HepG2 (cell line): ENCODE results near the gene LCAT. TPM values are rescaled to one million over a fixed set of nuclear protein-coding genes. Genes with fewer than 3 reads are reported as not detected.

ENCODE experiments used
- EEA1 ChIP-seq: sonication (generic); formaldehyde crosslinking; IDR thresholded peaks from 2 replicates; pipeline ENCODE4 v1.5.1; 2020; ENCODE audit warnings: mild to moderate bottlenecking, missing genetic modification reagents, borderline replicate concordance
- NR1H2 ChIP-seq: sonication (generic); formaldehyde crosslinking; IDR thresholded peaks from 2 replicates; pipeline ENCODE4 v1.8.1; 2022; ENCODE audit warnings: low read depth, missing genetic modification reagents, borderline replicate concordance
- THAP11 ChIP-seq: IDR thresholded peaks from 2 replicates; pipeline ENCODE4 v1.6.1; 2016; ENCODE audit warnings: missing biosample characterization, missing genetic modification reagents
- ZBTB33 ChIP-seq: sonication (generic); formaldehyde crosslinking; IDR thresholded peaks from 2 replicates; pipeline ENCODE4 v1.4.0; 2020; ENCODE audit warnings: missing genetic modification reagents
- ZBTB7A ChIP-seq: sonication (generic); formaldehyde crosslinking; IDR thresholded peaks from 2 replicates; pipeline ENCODE4 v1.8.0; 2022; ENCODE audit warnings: mild to moderate bottlenecking, missing genetic modification reagents
- ZFP91 ChIP-seq: sonication (generic); formaldehyde crosslinking; IDR thresholded peaks from 2 replicates; pipeline ENCODE4 v1.9.0; 2022; ENCODE audit warnings: missing genetic modification reagents, mild to moderate bottlenecking, borderline replicate concordance
- ZNF891 ChIP-seq: sonication (generic); formaldehyde crosslinking; IDR thresholded peaks from 2 replicates; pipeline ENCODE4 v1.5.0; 2020; ENCODE audit warnings: mild to moderate bottlenecking, missing genetic modification reagents
- polyA plus RNA-seq, 8 experiments: library from polyadenylated mRNA; depleted of rRNA in 3 of 8; stranded (reverse) in 7 of 8; unstranded in 1 of 8; fragments of >200 nt; fragmentation: Illumina TruSeq in 4 of 8; extraction: Trizol in 4 of 8; gene quantifications; 2 replicates each; pipeline versions ENCODE4 v1.2.1 to v1.2.3, GENCODE V29; 2011 to 2016; ENCODE audit warnings: low read depth in 4 of 8, missing spikeins in 1 of 8, mixed read lengths in 1 of 8; ENCODE audit not compliant: insufficient read depth in 1 of 8
- total RNA-seq, 5 experiments: library from RNA; depleted of rRNA; stranded (reverse); fragments of >200 nt; fragmentation: Illumina TruSeq; extraction: Trizol; gene quantifications; 2 replicates each; pipeline ENCODE4 v1.2.3, GENCODE V29; 2016; ENCODE audit warnings: low read depth in 1 of 5
- TF ChIP-seq, protein P1 (sequence below): sonication (generic); formaldehyde crosslinking; IDR thresholded peaks from 2 replicates; pipeline ENCODE4 v1.4.0; 2020; ENCODE audit warnings: mild to moderate bottlenecking, missing genetic modification reagents
- TF ChIP-seq, protein P2 (sequence below): sonication (generic); formaldehyde crosslinking; IDR thresholded peaks from 2 replicates; pipeline ENCODE4 v1.4.0; 2020; ENCODE audit warnings: missing genetic modification reagents, borderline replicate concordance
- TF ChIP-seq, protein P3 (sequence below): sonication (generic); formaldehyde crosslinking; IDR thresholded peaks from 2 replicates; pipeline ENCODE4 v1.4.0; 2020; ENCODE audit warnings: mild to moderate bottlenecking, missing genetic modification reagents
- TF ChIP-seq, protein P4 (sequence below): sonication (generic); formaldehyde crosslinking; IDR thresholded peaks from 2 replicates; pipeline ENCODE4 v1.5.0; 2020; ENCODE audit warnings: missing genetic modification reagents, mild to moderate bottlenecking, borderline replicate concordance

The LCAT gene
- total and polyA plus RNA-seq, 2 of the 13 experiments (the other 11 are each of a cell fraction or from before 2014, with no cell fraction given), result 36.1 to 38.9 TPM

- TF ChIP-seq THAP11, result peak; percentile 53; the same call in 1 of the 2 replicates
- no peak for TF ChIP-seq NR1H2 (CRISPR knock-in tag)
- TF ChIP-seq ZBTB7A (CRISPR knock-in tag), result peak; percentile 7; the same call in 1 of the 2 replicates
- TF ChIP-seq EEA1 (CRISPR knock-in tag), result 0 out of 2 replicates have a peak, but pooled peaks have one; percentile 62
- TF ChIP-seq, protein P1, sequence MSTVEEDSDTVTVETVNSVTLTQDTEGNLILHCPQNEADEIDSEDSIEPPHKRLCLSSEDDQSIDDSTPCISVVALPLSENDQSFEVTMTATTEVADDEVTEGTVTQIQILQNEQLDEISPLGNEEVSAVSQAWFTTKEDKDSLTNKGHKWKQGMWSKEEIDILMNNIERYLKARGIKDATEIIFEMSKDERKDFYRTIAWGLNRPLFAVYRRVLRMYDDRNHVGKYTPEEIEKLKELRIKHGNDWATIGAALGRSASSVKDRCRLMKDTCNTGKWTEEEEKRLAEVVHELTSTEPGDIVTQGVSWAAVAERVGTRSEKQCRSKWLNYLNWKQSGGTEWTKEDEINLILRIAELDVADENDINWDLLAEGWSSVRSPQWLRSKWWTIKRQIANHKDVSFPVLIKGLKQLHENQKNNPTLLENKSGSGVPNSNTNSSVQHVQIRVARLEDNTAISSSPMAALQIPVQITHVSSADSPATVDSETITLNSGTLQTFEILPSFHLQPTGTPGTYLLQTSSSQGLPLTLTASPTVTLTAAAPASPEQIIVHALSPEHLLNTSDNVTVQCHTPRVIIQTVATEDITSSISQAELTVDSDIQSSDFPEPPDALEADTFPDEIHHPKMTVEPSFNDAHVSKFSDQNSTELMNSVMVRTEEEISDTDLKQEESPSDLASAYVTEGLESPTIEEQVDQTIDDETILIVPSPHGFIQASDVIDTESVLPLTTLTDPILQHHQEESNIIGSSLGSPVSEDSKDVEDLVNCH (CRISPR knock-in tag), result no peak
- TF ChIP-seq ZNF891, result no peak; the same call in 1 of the 2 replicates
- TF ChIP-seq, protein P2, sequence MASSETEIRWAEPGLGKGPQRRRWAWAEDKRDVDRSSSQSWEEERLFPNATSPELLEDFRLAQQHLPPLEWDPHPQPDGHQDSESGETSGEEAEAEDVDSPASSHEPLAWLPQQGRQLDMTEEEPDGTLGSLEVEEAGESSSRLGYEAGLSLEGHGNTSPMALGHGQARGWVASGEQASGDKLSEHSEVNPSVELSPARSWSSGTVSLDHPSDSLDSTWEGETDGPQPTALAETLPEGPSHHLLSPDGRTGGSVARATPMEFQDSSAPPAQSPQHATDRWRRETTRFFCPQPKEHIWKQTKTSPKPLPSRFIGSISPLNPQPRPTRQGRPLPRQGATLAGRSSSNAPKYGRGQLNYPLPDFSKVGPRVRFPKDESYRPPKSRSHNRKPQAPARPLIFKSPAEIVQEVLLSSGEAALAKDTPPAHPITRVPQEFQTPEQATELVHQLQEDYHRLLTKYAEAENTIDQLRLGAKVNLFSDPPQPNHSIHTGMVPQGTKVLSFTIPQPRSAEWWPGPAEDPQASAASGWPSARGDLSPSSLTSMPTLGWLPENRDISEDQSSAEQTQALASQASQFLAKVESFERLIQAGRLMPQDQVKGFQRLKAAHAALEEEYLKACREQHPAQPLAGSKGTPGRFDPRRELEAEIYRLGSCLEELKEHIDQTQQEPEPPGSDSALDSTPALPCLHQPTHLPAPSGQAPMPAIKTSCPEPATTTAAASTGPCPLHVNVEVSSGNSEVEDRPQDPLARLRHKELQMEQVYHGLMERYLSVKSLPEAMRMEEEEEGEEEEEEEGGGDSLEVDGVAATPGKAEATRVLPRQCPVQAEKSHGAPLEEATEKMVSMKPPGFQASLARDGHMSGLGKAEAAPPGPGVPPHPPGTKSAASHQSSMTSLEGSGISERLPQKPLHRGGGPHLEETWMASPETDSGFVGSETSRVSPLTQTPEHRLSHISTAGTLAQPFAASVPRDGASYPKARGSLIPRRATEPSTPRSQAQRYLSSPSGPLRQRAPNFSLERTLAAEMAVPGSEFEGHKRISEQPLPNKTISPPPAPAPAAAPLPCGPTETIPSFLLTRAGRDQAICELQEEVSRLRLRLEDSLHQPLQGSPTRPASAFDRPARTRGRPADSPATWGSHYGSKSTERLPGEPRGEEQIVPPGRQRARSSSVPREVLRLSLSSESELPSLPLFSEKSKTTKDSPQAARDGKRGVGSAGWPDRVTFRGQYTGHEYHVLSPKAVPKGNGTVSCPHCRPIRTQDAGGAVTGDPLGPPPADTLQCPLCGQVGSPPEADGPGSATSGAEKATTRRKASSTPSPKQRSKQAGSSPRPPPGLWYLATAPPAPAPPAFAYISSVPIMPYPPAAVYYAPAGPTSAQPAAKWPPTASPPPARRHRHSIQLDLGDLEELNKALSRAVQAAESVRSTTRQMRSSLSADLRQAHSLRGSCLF (CRISPR knock-in tag), result no peak
- no peak; the same call in 1 of the 2 replicates for TF ChIP-seq ZBTB33 (CRISPR knock-in tag)
- TF ChIP-seq, protein P3, sequence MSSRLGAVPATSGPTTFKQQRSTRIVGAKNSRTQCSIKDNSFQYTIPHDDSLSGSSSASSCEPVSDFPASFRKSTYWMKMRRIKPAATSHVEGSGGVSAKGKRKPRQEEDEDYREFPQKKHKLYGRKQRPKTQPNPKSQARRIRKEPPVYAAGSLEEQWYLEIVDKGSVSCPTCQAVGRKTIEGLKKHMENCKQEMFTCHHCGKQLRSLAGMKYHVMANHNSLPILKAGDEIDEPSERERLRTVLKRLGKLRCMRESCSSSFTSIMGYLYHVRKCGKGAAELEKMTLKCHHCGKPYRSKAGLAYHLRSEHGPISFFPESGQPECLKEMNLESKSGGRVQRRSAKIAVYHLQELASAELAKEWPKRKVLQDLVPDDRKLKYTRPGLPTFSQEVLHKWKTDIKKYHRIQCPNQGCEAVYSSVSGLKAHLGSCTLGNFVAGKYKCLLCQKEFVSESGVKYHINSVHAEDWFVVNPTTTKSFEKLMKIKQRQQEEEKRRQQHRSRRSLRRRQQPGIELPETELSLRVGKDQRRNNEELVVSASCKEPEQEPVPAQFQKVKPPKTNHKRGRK (CRISPR knock-in tag), result no peak
- TF ChIP-seq ZFP91 (CRISPR knock-in tag), result peak; percentile 86; the same call in 1 of the 2 replicates
- TF ChIP-seq, protein P4, sequence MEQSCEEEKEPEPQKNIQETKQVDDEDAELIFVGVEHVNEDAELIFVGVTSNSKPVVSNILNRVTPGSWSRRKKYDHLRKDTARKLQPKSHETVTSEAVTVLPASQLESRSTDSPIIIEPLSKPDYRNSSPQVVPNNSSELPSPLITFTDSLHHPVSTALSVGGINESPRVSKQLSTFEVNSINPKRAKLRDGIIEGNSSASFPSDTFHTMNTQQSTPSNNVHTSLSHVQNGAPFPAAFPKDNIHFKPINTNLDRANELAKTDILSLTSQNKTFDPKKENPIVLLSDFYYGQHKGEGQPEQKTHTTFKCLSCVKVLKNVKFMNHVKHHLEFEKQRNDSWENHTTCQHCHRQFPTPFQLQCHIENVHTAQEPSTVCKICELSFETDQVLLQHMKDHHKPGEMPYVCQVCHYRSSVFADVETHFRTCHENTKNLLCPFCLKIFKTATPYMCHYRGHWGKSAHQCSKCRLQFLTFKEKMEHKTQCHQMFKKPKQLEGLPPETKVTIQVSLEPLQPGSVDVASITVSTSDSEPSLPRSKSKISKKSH (CRISPR knock-in tag), result no peak
Measured at GRCh38 chr16:67943619-67944504, at the start of gene LCAT (continued).
